NCI-H748 (cell line): ENCODE data around the gene OPA1.

Experiments used
- DNase-seq: peaks from one replicate; lab custom pipeline; 2025; ENCODE audit not compliant: unreplicated experiment; lab: John Stamatoyannopoulos, UW

Gene OPA1

DNA sequence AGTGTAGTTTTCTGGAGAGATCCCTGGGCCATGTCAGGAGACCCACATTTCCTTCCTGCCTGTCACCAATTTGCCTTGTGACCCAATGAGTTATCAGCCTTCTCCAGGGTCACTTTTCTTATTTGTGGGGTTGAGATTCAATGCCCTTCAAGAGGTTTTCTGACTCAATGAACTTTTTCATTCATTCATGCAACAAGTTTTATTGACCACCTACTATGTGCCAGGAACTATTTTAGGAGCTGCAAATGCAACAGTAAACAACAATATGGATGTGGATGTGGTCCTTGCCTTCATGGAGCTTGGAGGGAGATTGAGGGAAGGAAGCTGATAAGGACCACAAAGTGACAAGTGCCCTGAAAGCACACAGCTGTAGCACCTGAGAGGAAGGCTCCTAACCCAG lies 142.8 kb downstream of the OPA1 start:
- DNase-seq: no peak

- DNase-seq: no peak
These were observed 143.6 kb downstream of the OPA1 start for GRCh38 chr3:193736616-193737015.

DNA sequence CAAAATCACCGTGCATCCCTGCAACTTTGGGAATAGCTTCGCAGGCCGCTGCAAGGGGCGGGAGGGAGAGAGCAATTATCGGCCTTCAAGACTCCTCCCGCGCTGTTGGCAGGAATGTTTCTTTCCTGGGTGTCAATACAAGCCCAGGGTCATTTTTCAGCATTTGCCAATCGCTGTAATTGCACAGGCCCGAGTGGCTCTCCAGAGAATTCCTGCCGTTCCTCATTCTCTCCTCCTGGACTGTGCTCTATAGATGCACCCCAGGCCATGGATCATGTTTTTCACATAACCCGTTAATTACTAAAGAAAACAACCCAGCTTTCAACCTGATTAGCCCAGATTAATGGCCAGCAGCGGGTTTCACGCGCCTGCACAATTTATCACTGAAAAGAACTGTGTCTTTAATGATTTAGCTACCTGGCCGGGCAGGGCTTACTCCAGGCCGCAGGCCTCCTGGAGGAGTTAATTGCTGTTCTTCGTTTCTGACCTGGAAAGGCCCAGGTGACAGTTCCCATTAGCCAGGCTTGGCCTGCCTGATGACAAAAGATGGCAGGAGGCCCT lies 144.3 kb downstream of the OPA1 start:
- DNase-seq: peak; percentile 83

DNA sequence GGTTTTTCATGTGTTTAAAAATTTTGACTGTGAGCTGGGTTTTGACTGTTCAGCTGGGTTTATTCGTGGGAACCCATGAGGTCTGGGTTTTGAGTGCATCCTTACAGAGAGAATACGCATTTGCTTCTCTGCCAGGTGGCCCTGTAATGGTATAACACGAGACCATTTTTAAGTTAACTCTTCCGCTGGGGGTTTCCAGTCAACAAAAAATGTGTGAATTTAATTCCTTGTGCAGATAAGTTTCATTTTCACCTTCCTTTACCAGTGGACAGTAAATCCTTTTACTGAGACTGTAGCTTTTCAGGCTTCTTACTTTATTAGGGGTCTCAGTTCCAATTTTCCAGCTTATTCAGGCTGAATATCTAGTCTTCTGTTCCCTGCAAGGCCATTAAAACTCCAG lies 149.6 kb downstream of the OPA1 start:
- no peak for DNase-seq

DNA sequence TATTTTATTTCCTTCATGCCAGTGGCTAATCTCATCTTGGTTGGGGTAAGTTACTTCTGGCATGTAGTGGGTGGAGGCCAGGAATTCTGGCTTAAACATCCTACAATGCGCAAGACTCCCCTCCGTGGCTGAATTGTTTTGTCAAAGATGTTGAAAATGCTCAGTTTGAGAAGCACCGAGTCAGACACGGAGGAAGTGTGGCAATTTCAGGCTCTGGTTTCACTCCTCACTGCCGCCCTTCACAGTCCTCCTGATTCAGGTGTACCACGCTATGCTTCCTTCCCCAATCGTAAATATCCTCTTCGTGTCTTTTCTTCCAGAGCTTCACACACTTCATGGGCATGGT lies 150.7 kb downstream of the OPA1 start:
- no peak for DNase-seq

DNA sequence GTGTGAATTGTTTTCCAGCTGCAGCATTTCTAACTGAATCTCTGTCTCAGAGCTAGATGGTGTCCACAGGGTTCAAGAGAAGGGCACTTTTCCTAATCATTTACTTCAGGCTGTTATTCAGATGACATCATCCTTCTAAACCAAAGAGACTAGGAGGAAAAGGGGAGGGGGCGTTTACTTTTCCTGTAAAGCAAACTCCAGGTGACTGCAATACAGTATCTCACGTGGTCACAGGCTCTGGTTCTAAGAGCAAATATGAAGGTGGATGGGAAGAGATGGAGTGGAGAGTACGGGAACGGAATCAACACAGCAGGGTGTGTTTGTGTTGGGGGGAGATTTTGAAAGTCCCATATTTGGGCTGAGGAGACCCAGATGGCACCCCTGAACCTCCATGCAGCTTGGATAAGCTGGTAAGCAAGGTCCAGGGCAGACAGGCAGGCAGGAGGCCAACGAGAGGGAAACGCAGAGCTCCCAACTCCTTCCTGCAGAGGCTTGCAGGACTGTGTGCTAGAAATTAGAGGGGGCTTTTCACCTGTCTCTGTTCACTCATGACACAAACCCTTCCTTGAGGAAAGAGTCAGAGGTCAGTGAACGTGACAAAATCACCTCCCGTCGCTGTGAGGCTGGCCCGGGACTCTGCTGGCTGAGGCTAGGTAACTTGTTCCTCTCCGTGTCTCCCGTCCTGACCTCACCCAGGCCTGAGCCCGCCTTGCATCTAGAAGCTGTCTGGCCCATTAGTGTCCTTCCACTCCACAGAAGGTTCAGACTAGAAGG lies 151.2 kb downstream of the OPA1 start:
- peak; percentile 75 for DNase-seq

DNA sequence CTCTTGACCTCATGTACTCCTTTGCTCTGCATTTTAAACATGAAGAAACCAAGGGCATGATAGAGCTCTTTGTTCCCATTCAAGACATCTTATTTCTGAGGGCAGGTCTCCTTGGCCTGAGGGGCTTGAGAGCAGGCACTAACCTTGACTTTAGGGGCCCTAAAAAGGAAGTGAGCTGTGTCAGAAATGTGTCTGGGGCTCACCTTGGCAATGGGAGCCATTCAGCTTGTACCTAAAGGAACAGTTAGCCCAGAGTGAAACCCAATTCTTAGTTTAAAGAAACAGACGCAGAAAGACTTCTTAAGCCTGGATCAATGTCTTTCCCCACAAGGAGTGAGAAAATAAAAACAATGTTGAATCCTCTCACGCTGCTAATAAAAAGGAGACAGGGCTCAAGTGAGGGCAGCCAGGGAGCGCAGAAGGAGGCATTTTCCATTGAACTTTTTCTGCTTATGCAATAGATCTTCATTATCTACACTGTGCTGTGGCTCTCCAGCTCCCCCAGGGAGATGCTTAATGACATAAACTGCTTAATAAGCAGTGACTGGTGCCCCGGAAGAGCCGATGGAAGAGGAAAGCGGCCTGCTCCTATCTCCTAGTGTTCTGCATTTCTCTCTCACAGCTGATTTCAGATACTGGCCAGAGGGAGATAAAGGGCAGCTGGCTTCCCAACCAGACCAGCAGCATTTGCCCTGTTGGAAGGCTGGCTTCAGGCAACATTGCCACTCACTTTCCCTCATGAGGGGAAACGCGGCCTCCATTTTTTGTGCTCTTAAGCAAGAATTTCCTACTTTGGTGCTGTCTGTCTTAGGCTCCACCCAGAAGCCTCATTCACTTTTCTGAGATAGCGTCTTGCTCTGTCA lies 152.0 kb downstream of the OPA1 start:
- peak; percentile 3 for DNase-seq

DNA sequence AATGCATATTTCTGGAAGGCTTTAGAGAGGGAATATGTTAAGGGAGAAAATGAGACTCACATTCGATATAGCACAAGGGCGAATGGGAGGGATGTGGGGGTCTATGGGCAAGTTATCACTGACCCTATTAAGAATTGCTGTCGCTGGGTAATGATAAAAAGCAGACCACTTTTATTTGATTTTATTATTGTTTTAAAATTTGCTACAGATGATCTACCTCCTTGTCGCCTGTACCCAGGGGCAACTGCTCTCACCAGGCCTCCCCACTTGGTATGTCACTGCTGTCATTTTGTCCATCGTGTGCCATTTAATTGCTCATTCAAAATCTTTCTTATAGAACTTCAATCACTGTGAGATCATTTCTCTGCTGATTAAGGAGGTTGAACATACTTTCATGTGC lies 153.8 kb downstream of the OPA1 start:
- no peak for DNase-seq
